GM12872 (cell line): ENCODE measurements around the gene IL17C.

Experiments
- CTCF ChIP-seq: IDR thresholded peaks from 3 replicates; pipeline ENCODE4 v1.5.1; 2011; ENCODE audit warnings: low read depth, mild to moderate bottlenecking, low read length, moderate library complexity; ENCODE audit not compliant: insufficient read depth

IL17C gene

GRCh38 chr16:88617268-88618031 lies 20.9 kb upstream of the IL17C start:
- TF ChIP-seq CTCF, result no peak

DNA sequence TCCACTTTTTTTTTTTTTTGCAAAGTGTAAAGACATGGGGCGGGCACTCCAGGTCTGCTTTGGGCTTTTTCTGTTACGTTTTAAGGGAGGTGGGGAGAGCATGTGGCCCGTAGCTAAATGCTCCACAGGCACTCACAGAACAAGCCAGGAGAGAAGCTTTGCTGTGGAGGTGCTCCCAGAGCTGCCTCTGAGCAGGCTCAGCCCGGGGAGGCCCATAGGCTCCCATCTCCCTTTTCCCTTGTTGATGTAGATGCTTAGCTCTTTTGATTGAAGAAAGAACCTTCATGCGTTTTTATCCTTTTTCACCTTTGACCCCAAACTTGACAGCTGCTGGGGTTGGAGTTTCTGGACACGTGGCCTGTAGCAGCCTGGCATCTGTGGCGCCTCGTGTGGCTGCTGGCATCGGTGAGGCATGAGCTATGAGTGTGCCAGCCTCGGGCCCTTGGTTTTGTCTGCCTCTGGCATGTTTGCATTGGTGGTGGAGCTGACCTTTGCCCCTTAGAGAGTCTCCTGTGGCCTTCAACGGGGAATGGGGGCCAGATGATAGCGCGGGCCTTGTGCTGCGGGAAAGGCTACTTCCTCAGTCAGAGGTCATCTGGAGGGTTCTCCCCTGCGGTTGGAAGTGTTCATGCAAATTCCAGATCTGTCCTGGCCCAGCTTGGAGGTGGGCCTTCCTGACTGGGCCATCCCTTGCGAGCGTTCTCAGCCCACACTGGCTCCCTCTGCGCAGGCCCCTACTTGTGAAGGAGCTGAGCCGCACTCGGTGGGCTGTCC lies 20.0 kb upstream of the IL17C start:
- TF ChIP-seq CTCF, result no peak

GRCh38 chr16:88618956-88619667 lies 19.3 kb upstream of the IL17C start:
- no peak for TF ChIP-seq CTCF

DNA sequence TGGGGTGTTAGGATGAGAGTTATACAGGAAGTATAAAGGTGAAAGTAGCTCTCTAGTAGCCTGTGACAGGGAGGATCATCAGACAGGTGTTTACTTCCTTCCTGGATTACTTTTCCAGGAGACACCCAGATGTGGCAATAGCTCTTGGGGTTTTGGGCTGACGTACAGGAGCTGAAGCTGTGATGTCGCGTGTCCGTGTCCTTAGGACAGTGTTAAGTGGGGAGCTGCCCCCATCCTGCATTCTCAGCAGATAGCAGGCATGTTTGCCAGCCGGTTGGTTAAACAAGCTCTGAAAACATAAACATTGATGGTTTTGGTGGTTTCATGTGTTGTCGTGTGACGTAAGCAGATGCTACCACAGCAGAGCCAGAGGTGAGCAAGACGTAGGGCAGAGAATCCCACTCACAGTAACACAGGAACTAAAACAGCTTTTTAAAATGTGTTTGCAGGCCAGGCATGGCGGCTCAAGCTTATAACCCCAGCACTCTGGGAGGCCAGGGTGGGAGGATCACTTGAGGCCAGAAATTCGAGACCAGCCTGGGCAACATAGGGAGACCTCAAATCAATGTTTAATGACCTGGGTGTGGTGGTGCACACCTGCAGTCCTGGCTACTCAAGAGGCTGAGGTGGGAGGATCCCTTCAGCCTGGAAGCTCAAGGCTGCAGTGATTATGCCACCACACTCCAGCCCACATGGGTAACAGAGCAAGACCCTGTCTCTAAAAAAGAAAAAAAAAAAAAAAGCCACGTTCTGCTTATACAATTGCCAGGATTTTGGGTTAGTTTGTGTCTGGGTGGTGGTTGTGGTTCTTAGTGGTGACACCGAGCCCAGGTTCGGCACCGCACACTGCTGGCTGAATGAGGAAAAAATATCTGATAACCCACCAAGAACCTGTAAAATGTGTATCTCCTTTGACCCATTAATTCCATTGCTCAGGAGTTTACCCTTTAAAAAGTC lies 18.2 kb upstream of the IL17C start:
- no peak for TF ChIP-seq CTCF

DNA sequence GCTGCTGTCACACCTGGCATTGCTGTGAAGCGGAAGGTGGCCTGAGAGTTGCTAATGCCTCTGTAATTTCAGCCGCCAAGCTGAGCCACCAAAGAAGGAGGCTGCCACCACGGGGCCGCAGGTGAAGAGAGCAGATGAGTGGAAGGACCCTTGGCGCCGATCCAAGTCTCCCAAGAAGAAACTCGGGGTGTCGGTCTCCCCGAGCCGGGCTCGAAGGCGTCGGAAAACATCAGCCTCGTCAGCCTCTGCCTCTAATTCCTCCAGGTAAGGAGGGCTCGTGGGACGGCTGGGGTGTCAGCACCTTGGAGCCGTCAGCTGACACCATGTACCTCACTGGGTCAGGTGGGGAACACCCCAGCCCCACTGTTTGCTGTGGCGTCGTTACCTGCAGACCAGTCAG lies 16.2 kb upstream of the IL17C start:
- no peak for TF ChIP-seq CTCF

DNA sequence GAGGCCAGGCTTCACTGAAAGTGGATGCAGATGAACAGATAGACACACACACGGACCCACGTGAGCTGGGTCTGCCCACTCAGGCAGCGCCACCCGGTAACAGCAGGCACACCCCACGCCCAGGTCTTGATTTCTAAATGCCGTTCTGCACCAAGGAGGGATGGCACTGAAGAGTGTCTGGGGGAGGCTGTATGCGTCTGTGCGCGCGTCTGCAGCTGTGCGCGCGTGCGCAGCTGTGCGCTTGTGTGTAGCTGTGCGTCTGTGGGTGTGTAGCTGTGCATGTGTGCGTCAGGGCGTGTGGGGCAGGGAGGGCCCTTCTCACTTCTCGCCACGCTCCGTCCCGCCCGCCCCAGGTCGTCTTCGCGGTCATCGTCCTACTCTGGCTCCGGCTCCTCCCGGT lies 15.5 kb upstream of the IL17C start:
- no peak for TF ChIP-seq CTCF

DNA sequence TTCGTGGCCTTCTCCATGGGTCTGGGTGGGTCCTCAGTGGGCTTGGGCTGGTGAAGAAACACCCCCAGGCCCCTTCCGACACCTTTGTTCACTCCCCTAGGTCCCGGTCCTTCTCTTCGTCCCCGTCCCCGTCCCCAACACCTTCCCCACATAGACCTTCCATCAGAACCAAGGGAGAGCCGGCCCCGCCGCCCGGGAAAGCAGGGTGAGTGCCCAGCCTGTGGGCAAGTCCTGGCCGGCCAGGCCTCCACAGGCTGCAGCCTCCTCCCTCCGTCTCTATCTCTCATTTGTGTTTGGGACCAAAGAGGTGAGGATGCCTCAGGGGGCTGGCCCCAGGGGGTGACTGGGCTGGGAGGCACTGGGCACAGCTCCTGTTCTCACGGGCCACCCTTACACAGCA lies 14.5 kb upstream of the IL17C start:
- no peak for TF ChIP-seq CTCF
